HG02884 (cell line): ENCODE results near the gene CPEB1.
"Not testable (repeated sequence)": the region's sequence is repeated elsewhere in the genome, so short reads cannot be mapped to it uniquely, and the experiment has no call there.

Experiments used
- ATAC-seq: cut with Tn5 transposase; IDR thresholded peaks from one replicate; pipeline ENCODE4 v1.9.1; 2021; ENCODE audit warnings: mild to moderate bottlenecking, moderate library complexity; ENCODE audit not compliant: unreplicated experiment

Gene CPEB1

GRCh38 chr15:82548700-82549099, 98.5 kb downstream of the CPEB1 start:
- ATAC-seq = no peak

GRCh38 chr15:82545478-82545877, 101.7 kb downstream of the CPEB1 start:
- no peak for ATAC-seq

DNA sequence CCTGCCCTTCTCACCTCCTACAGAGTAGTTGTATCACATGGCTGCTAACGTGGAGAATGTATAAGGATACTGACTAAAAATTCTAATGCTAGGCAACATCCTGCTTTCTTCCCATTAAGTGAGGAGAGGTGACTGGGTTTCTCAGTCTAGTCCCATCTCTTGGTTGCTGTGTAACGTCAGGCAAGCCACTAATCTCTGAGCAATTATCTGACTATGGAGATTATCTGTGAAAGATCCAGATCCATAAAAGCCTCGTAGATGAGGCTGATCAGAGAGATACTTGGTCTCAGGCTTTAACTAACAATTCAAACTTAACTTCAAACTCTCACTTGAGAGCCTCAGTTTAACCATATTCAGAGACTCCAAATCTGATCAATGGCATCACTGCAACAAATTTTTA, 102.2 kb downstream of the CPEB1 start:
- ATAC-seq = no peak

GRCh38 chr15:82544431-82544830, 102.7 kb downstream of the CPEB1 start:
- ATAC-seq = no peak

GRCh38 chr15:82543160-82543559, 104.0 kb downstream of the CPEB1 start:
- no peak for ATAC-seq

- no peak for ATAC-seq
Observed at GRCh38 chr15:82540984-82541431, 106.2 kb downstream of the CPEB1 start.

DNA sequence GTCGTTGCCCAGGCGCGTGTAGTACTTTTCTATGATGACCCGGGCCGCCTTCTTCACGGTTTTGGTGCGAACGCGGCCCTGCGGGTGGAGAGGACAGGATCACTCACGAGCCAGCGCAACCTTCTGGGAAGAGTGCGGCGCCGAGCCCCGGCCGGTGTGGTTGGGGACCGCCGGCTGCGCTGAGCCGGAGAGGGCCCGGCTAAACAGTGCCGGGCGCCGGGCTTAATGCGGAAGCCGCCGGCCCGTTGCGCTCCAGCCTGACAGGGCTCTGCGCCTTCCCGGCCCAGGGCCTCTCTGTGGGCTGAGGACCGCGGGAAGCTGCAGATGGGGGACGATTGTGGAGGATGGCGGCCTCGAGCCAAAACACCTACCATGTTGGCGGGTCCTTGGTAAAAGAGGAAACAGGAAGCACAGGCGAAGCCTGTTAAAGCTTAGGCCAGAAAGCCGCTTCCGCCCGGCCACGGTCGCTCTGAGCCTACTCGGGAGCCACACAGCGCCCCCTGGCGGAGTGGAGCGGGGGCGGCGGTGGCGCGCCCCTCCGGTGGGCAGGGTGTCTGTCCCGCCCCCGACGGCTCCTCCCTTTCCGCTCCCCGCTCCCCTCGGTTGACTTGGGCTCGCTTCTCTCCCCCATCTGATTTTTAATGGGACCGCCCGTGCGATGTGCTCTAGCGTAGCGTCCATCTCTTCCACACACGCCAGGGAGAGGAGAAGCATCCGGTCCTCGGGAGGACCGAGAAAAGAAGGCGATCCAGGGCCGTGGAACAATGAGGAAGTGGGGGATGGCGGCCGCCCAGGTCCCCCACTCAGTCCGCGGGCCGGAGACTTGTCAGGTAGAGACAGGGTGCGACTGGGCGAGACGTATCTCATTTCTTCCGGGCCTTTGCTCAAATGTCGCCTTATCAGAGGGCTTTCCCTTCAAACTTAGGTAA, 106.8 kb downstream of the CPEB1 start, which contains the start of gene RPS17:
Gene RPS17 (minus strand): TSS at position 403 of the 929 bp plus-strand sequence. CDS start 29 bp downstream, at position 374.
- peak; percentile 87 for ATAC-seq

DNA sequence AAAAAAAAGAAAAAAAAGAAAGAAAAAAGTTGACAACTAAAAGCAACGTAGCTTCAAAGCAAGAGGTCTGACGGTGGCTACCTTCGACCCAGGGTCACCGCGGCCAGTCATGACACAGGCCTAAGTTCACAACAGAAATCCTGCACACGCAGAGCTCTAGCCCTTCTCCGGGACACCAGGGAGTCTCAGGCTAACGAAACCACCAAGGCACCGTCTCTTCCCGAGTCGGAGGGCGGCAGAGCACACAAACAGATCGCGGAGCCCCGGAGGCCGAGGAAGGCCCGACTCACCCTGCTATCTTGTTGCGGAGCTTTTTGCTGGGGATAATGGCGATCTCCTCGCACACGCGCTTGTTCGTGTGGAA, 107.5 kb downstream of the CPEB1 start:
- ATAC-seq = no peak

DNA sequence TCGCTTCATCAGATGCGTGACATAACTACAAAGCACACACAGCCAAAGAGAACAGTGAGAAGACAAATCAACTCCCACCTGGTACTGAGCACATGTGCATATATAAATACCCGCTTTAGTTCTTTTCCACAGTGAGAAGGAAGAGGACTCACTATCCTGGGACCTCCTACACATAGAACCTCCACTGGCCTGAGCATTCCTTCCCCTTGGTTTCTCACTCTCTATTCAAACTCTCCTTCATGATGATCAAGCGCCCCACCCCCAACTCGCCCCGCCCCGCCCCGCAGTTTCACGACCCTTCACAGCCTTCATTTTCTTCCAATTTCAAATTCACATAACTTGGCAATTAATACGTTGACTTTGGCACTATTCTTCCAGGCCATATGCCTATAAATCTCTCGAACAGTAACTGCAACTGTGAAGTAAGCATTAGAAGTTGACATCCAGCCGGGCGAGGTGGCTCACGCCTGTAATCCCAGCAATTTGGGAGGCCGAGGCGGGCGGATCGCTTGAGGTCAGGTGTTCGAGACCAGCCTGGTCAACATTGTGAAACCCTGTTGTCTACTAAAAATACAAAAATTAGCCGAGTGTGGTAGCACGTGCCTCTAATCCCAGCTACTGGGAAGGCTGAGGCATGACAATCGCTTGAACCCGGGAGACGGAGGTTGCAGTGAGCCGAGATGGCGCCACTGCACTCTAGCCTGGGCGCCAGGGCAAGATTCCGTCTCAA, 108.0 kb downstream of the CPEB1 start:
- no peak for ATAC-seq

DNA sequence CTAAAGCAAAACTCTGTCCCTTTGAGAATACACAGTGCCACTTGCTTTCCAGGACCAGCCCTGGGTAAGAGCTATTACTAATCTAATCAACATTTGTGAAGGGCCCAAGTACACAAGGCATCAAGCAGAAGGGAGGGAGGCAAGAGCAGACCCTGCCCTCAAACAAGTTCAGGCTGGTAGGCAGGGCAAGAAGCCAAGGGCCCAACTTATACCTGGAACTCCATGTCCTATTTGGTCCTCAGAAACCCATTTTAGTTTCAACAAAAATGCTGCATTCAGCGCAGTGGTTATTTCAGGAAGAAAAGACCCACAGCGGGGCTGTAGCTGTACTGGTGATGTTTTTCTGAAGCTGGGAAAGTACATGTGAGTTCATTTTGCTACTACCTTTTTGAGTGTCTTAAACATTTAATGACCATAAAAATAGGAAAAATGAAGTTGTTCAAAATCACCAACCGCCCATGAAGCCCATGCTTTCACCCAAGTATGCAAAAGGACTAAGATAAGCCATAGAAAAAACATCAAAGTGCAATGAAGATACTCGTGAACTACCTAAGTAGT, 109.7 kb downstream of the CPEB1 start:
- no peak for ATAC-seq

DNA sequence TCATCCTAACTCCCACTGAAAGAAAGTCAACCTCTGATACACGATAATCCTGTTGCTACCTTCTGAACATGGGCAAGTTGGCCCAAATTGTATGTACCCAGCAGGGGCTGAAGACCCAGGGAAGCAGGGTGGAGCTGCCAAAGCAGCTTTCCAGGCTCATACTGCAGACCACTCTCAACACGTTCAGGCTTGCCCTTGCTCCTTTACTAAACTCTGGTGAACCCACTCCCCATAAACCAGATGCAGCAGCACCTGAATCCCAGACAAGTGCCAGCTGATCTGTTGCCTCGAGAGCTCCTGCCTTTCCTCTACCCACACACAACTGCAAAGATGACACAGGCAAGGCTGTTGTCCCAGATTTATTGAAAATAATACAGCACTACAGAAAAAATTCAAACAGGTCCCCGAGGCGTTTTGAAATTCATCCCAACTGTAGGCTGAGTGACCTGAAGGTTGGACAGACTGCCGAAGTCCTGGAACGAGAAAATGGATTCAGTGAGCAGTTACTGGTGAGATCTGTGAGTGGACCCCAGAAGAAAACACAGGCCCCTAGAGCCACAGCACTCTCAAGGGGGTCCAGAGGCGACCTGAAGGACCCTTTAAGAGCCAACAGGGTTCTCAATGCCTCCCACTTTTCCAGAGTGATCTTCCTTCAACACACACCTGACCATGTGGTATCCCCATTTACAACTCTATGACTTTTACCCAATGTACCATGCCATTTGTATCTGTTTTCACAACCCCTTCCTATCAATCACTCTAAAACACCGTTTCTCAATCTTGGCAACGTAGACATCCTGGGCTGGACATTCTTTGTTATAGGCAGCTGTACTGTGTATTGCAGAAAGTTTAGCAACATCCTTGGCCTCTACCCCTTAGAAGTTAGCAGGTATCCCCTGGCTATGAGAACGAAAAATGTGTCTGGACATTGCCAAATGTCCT, 110.5 kb downstream of the CPEB1 start:
- ATAC-seq = no peak

- ATAC-seq = no peak
Observed at GRCh38 chr15:82535566-82536408, 111.4 kb downstream of the CPEB1 start.

DNA sequence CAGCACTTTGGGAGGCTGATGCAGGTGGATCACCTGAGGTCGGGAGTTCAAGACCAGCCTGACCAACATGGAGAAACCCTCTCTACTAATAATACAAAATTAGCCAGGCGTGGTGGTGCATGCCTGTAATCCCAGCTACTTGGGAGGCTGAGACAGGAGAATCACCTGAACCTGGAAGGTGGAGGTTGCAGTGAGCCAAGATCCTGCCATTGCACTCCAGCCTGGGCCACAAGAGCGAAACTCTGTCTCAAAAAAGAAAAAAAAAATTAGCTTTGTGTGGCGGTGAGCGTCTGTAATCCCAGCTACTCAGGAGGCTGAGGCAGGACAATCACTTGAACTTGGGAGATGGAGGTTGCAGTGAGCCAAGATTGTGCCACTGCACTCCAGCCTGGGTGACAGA, 112.0 kb downstream of the CPEB1 start:
- ATAC-seq = not testable (repeated sequence)

DNA sequence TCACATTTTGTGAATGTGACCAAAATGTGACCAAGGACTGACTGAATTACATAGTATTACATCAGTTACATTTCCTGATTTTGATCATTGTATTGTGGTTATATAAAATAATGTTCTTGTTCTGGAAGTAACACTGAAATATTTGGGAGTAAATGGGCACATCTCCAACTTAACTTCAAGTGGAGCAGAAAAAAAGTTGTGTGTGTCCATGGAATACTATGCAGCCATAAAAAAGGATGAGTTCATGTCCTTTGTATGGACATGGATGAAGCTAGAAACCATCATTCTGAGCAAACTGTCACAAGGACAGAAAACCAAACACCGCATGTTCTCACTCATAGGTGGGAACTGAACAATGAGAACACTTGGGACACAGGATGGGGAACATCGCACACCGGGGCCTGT, 112.7 kb downstream of the CPEB1 start:
- not testable (repeated sequence) for ATAC-seq

DNA sequence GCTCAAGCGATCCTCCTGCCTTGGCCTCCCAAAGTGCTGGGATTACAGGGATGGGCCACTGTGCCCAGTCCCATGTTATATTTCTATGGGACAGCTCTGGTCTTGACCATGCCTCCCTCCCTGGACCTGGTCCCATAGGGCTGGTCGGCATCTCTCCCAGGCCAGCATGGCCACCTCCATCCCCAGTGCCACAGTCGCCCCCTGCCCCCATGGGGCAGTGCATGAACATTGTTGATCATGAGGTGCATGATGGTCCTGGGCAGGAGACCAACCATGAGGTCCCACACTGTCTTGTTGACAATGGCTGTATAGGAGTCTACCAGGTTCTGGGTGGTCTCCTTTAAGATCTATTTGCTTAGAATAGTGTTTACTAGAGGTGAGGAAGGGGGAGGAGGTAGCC, 113.4 kb downstream of the CPEB1 start:
- no peak for ATAC-seq

- no peak for ATAC-seq
Observed at GRCh38 chr15:82532991-82533481, 114.1 kb downstream of the CPEB1 start.

- ATAC-seq = no peak
Observed at GRCh38 chr15:82532383-82532990, 114.7 kb downstream of the CPEB1 start.

DNA sequence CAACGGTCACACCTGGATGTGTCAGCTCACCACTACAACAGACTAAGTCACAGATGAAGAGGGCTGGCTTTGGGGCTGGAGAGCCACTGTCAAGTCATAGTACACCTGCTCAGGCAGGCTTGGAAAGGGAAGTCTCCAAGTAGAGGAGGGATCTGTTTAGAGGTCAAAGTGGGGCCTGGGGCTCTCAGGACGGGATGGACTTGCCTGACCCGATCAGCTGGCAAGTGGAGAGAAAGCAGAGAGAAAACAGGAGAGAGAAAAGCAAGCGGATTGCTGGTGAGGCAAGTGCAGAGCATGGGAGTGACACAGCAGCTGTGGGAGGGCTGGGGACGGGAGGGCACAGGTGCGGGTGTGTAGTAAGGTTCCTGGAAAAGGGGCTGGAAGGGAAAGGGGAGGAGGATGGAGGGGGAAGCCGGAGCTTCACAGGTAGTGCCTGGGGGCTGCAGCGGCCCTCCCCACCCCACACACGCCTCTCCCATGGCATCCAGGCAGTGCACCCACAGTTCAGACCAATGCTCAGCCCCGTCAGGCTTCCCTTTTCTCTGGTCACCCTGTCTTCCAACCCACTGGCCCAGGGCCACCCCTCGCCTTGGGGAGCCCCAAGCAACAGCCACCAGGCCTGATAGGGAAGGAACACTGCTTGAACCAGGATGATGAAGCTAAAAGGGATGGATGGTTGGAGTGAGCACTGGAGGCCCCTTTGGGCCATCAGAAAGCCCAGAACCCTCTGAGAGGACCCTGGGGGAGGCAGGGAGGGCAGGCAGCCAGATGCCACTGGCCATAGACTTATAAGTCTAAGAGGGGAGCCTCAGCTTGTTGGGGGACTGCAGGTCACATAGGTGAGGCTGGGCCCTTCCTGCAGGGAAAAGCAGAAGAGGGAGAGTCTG, 115.4 kb downstream of the CPEB1 start:
- ATAC-seq = no peak
